GM23248 (cell line): ENCODE results near the gene MEIOC.

ENCODE experiments used
- EZH2 ChIP-seq: fragments of 200-600 bp; sonication (generic); IDR thresholded peaks from 2 replicates; pipeline ENCODE4 v1.6.1; 2018; ENCODE audit warnings: antibody characterized with exemption, mild to moderate bottlenecking; ENCODE audit not compliant: insufficient read depth, poor library complexity, severe bottlenecking
- EZH2phosphoT487 ChIP-seq: fragments of 200-600 bp; sonication (generic); IDR thresholded peaks from 2 replicates; pipeline ENCODE4 v1.6.1; 2018; ENCODE audit warnings: antibody characterized with exemption, moderate library complexity, mild to moderate bottlenecking, low read depth; ENCODE audit not compliant: insufficient read depth

GRCh38 chr17:44648963-44649362 is 7.3 kb upstream of the MEIOC start:
- TF ChIP-seq EZH2phosphoT487 = no peak
- no peak for TF ChIP-seq EZH2
